Measurements from ENCODE around the gene UBE2D2.
"Not testable (repeated sequence)": the region's sequence is repeated elsewhere in the genome, so short reads cannot be mapped to it uniquely, and the experiment has no call there.

The UBE2D2 gene

DNA sequence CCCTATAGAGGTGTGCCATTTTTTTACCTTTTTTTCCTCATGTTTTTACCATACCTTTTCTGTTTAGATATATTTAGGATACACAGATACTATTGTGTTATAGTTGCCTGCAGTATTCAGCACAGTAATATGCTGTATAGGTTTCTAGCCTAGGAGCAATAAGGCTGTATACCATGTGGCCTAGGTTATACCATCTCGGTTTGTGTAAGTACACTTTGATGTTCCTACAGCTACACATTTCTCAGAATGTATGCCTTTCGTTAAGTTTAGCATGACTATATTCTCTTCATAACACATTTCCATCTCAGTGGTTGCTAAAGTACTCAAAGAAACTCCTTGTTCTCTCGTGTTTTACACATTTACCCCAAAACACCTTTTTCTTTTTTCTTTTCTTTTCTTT is 23.0 kb downstream of the UBE2D2 start:
- ATAC-seq, result no peak
- TF ChIP-seq ZFP30 (CRISPR knock-in tag; IDR thresholded peaks at IDR 0.05), result no peak
- no peak for TF ChIP-seq POU6F1 (CRISPR knock-in tag; IDR thresholded peaks at IDR 0.05; ENCODE audit: borderline replicate concordance, low read depth)
- no peak for TF ChIP-seq GLIS3 (CRISPR knock-in tag; IDR thresholded peaks at IDR 0.05)
- TF ChIP-seq CSDC2 (CRISPR knock-in tag; IDR thresholded peaks at IDR 0.05), result no peak
- TF ChIP-seq BACH2 (CRISPR knock-in tag; IDR thresholded peaks at IDR 0.05; ENCODE audit: borderline replicate concordance), result no peak
- no peak for TF ChIP-seq ZNF70 (CRISPR knock-in tag; IDR thresholded peaks at IDR 0.05)
- TF ChIP-seq SNAI2 (CRISPR knock-in tag; IDR thresholded peaks at IDR 0.05), result no peak

DNA sequence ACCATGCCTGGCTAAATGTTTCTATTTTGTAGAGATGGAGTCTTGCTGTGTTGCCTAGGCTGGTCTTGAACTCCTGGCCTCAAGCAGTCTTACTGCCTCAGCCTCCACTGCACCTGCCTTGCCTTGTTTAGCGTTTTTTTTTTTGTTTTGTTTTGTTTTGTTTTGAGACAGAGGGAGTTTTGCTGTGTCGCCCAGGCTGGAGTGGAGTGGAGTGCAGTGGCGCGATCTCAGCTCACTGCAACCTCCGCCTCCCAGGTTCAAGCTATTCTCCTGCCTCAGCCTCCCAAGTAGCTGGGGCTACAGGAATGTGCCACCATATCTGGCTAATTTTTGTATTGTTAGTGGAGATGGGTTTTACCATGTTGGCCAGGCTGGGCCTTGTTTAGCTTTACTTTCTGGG is 27.0 kb downstream of the UBE2D2 start:
- not testable (repeated sequence) for ATAC-seq

DNA sequence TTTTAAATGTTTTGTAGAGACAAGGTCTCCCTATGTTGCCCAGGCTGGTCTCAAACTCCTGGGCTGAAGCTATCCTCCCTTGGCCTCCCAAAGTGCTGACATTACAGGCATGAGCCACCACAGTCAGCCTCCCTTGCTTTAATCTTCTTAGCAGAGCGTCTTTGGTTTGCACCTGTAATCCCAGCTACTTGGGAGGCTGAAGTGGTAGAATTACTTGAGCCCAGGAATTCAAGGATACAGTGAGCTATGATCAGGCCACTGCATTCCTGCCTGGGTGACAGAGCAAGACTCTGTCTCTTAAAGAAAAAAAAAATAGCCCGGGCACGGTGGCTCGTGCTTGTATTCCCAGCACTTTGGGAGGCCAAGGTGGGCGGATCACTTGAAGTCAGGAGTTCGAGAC is 27.8 kb downstream of the UBE2D2 start:
- TF ChIP-seq BACH2 (CRISPR knock-in tag; IDR thresholded peaks at IDR 0.05; ENCODE audit: borderline replicate concordance), result no peak
- no peak for TF ChIP-seq ARNTL (CRISPR knock-in tag; IDR thresholded peaks at IDR 0.05; ENCODE audit: borderline replicate concordance, low read depth)
- TF ChIP-seq CSRNP3 (CRISPR knock-in tag; IDR thresholded peaks at IDR 0.05), result no peak
- TF ChIP-seq ZNF8 (CRISPR knock-in tag; IDR thresholded peaks at IDR 0.05), result no peak
- no peak for TF ChIP-seq RARB (CRISPR knock-in tag; IDR thresholded peaks at IDR 0.05)
- no peak for TF ChIP-seq ZFP30 (CRISPR knock-in tag; IDR thresholded peaks at IDR 0.05)
- TF ChIP-seq ZNF565 (CRISPR knock-in tag; conservative IDR thresholded peaks at IDR 0.05; ENCODE audit: low read depth), result no peak
- no peak for TF ChIP-seq TOX (CRISPR knock-in tag; IDR thresholded peaks at IDR 0.05; ENCODE audit: borderline replicate concordance)
- no peak for ATAC-seq

GRCh38 chr5:139592289-139592688 is 31.1 kb downstream of the UBE2D2 start:
- ATAC-seq, result no peak
- no peak for TF ChIP-seq ESRRG (CRISPR knock-in tag; IDR thresholded peaks at IDR 0.05)
- no peak for TF ChIP-seq SNAI2 (CRISPR knock-in tag; IDR thresholded peaks at IDR 0.05)
- TF ChIP-seq, protein P1, sequence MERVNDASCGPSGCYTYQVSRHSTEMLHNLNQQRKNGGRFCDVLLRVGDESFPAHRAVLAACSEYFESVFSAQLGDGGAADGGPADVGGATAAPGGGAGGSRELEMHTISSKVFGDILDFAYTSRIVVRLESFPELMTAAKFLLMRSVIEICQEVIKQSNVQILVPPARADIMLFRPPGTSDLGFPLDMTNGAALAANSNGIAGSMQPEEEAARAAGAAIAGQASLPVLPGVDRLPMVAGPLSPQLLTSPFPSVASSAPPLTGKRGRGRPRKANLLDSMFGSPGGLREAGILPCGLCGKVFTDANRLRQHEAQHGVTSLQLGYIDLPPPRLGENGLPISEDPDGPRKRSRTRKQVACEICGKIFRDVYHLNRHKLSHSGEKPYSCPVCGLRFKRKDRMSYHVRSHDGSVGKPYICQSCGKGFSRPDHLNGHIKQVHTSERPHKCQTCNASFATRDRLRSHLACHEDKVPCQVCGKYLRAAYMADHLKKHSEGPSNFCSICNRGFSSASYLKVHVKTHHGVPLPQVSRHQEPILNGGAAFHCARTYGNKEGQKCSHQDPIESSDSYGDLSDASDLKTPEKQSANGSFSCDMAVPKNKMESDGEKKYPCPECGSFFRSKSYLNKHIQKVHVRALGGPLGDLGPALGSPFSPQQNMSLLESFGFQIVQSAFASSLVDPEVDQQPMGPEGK (CRISPR knock-in tag; IDR thresholded peaks at IDR 0.05; ENCODE audit: borderline replicate concordance), result no peak
- no peak for TF ChIP-seq ISL1 (CRISPR knock-in tag; IDR thresholded peaks at IDR 0.05)
- TF ChIP-seq OSR1 (CRISPR knock-in tag; IDR thresholded peaks at IDR 0.05), result no peak
- no peak for TF ChIP-seq TCF4 (CRISPR knock-in tag; IDR thresholded peaks at IDR 0.05; ENCODE audit: borderline replicate concordance)
- no peak for TF ChIP-seq ZFP3 (CRISPR knock-in tag; IDR thresholded peaks at IDR 0.05)
- TF ChIP-seq GLIS3 (CRISPR knock-in tag; IDR thresholded peaks at IDR 0.05), result no peak
- no peak for TF ChIP-seq CSRNP3 (CRISPR knock-in tag; IDR thresholded peaks at IDR 0.05)
- TF ChIP-seq, protein P2, sequence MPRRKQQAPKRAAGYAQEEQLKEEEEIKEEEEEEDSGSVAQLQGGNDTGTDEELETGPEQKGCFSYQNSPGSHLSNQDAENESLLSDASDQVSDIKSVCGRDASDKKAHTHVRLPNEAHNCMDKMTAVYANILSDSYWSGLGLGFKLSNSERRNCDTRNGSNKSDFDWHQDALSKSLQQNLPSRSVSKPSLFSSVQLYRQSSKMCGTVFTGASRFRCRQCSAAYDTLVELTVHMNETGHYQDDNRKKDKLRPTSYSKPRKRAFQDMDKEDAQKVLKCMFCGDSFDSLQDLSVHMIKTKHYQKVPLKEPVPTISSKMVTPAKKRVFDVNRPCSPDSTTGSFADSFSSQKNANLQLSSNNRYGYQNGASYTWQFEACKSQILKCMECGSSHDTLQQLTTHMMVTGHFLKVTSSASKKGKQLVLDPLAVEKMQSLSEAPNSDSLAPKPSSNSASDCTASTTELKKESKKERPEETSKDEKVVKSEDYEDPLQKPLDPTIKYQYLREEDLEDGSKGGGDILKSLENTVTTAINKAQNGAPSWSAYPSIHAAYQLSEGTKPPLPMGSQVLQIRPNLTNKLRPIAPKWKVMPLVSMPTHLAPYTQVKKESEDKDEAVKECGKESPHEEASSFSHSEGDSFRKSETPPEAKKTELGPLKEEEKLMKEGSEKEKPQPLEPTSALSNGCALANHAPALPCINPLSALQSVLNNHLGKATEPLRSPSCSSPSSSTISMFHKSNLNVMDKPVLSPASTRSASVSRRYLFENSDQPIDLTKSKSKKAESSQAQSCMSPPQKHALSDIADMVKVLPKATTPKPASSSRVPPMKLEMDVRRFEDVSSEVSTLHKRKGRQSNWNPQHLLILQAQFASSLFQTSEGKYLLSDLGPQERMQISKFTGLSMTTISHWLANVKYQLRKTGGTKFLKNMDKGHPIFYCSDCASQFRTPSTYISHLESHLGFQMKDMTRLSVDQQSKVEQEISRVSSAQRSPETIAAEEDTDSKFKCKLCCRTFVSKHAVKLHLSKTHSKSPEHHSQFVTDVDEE (CRISPR knock-in tag; IDR thresholded peaks at IDR 0.05), result no peak
- TF ChIP-seq RARB (CRISPR knock-in tag; IDR thresholded peaks at IDR 0.05), result no peak
- no peak for TF ChIP-seq ZNF8 (CRISPR knock-in tag; IDR thresholded peaks at IDR 0.05)
- no peak for TF ChIP-seq BACH2 (CRISPR knock-in tag; IDR thresholded peaks at IDR 0.05; ENCODE audit: borderline replicate concordance)
- no peak for TF ChIP-seq ZFP30 (CRISPR knock-in tag; IDR thresholded peaks at IDR 0.05)
- no peak for TF ChIP-seq ZNF70 (CRISPR knock-in tag; IDR thresholded peaks at IDR 0.05)
- no peak for TF ChIP-seq ZC3H10 (CRISPR knock-in tag; IDR thresholded peaks at IDR 0.05)
- no peak for TF ChIP-seq CREB5 (CRISPR knock-in tag; IDR thresholded peaks at IDR 0.05; ENCODE audit: low read depth)
- TF ChIP-seq CSDC2 (CRISPR knock-in tag; IDR thresholded peaks at IDR 0.05), result no peak
- no peak for TF ChIP-seq POU6F1 (CRISPR knock-in tag; IDR thresholded peaks at IDR 0.05; ENCODE audit: borderline replicate concordance, low read depth)
- TF ChIP-seq ZNF565 (CRISPR knock-in tag; conservative IDR thresholded peaks at IDR 0.05; ENCODE audit: low read depth), result no peak

DNA sequence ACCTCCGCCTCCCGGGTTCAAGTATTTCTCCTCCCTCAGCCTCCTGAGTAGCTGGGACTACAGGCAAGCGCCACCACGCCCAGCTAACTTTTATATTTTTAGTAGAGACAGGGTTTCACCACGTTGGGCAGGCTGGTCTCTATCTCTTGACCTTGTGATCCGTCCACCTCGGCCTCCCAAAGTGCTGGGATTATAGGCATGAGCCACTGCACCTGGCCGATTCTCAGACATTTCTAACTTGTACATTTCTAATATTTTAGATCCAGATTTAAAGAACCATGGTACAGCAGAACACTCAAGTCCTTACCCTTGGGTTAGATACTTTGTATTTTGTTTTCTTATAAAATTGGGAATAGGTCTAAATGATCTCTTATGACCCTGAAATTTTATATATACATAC is 31.9 kb downstream of the UBE2D2 start:
- not testable (repeated sequence) for ATAC-seq

Data from SK-N-SH treated with all-trans-retinoic acid at 6 μM for 48 hours (cell line).